GM12878 (cell line): ENCODE data around the gene BUD23. TPM values are rescaled to one million over a fixed set of nuclear protein-coding genes. Genes with fewer than 3 reads are reported as not detected.

Experiments
- ATAC-seq: fragments of 200-7000 bp; cut with Tn5 transposase; 3 replicates; pipeline ENCODE4 v1.9.1; 2020; ENCODE audit warnings: mild to moderate bottlenecking, moderate library complexity
- BruUV-seq: library from RNA; stranded (reverse); fragments of 400-500 nt; replicated peaks from 2 replicates; lab custom pipeline; 2021; lab: Mats Ljungman, UMichigan
- CTCF ChIA-PET: fragments of 300-600 bp; sonication (Branson Sonifier 250); formaldehyde crosslinking; extraction: SDS; loops from one replicate; lab custom pipeline; 2021; ENCODE audit warnings: inconsistent platforms; lab: Yijun Ruan, JAX
- POLR2A ChIA-PET: fragments of 350-600 bp; formaldehyde crosslinking; extraction: SDS; loops from one replicate; lab custom pipeline; 2021; ENCODE audit warnings: inconsistent platforms; lab: Charles Lee
- RAD21 ChIA-PET: fragments of 300-600 bp; sonication (Branson Sonifier 250); formaldehyde crosslinking; loops from one replicate; lab custom pipeline; 2023; ENCODE audit warnings: antibody characterized with exemption; ENCODE audit not compliant: unreplicated experiment; lab: Charles Lee
- SMC1A ChIA-PET: fragments of 300-600 bp; sonication (Branson Sonifier 250); formaldehyde crosslinking; loops from one replicate; lab custom pipeline; 2023; ENCODE audit not compliant: unreplicated experiment, uncharacterized antibody; lab: Charles Lee
- DNase-seq: peaks from one replicate; pipeline ENCODE4 v3.0.0-alpha.2; 2011; ENCODE audit warnings: low read depth, low spot score
- FAIRE-seq: peaks from 3 replicates; lab custom pipeline; 2011; peaks lifted over from hg19 to GRCh38; lab: Jason Lieb, UNC
- H2AFZ ChIP-seq: 2 replicates; pipeline ENCODE4 v1.6.0; 2011; ENCODE audit warnings: low read depth, low read length, control low read depth; ENCODE audit not compliant: control insufficient read depth
- H3K27ac ChIP-seq: 2 replicates; pipeline ENCODE4 v1.5.1; 2011; ENCODE audit warnings: control low read depth; ENCODE audit not compliant: control insufficient read depth, insufficient read depth
- H3K27me3 ChIP-seq, 2 experiments: replicated peaks in 1 of 2; 2 replicates each; pipeline versions ENCODE4 v1.6.0 to v1.6.1; 2011; ENCODE audit warnings: low read length in 1 of 2; ENCODE audit not compliant: control insufficient read depth in 2 of 2, insufficient read depth in 2 of 2
- H3K36me3 ChIP-seq, 2 experiments: 2 replicates each; pipeline ENCODE4 v1.5.1; 2011; ENCODE audit warnings: low read length in 1 of 2; ENCODE audit not compliant: control insufficient read depth in 2 of 2, insufficient read depth in 2 of 2
- H3K4me1 ChIP-seq: 2 replicates; pipeline ENCODE4 v1.6.1; 2011; ENCODE audit warnings: mild to moderate bottlenecking, low read length, moderate library complexity, mixed read lengths; ENCODE audit not compliant: control insufficient read depth, insufficient read depth
- H3K4me2 ChIP-seq: 2 replicates; pipeline ENCODE4 v1.6.0; 2011; ENCODE audit warnings: control low read depth; ENCODE audit not compliant: control insufficient read depth, insufficient read depth
- H3K4me3 ChIP-seq: fragments of 200-600 bp; sonication (generic); 2 replicates; pipeline ENCODE4 v1.5.1; 2016
- H3K79me2 ChIP-seq: 2 replicates; pipeline ENCODE4 v1.6.0; 2011; ENCODE audit warnings: low read length; ENCODE audit not compliant: control insufficient read depth, insufficient read depth
- H3K9ac ChIP-seq: 2 replicates; pipeline ENCODE4 v1.8.0; 2011; ENCODE audit warnings: low read length, control low read depth, mixed read lengths; ENCODE audit not compliant: control insufficient read depth, insufficient read depth
- H3K9me3 ChIP-seq: replicated peaks from 3 replicates; pipeline ENCODE4 v1.5.1; 2011; ENCODE audit warnings: mild to moderate bottlenecking, low read length; ENCODE audit not compliant: control insufficient read depth, insufficient read depth
- H4K20me1 ChIP-seq: 2 replicates; pipeline ENCODE4 v1.6.0; 2011; ENCODE audit not compliant: control insufficient read depth, insufficient read depth
- BCLAF1 ChIP-seq: fragments of 450-650 bp; IDR thresholded peaks from 2 replicates; pipeline ENCODE4 v1.6.1; 2017; ENCODE audit warnings: antibody characterized with exemption, mild to moderate bottlenecking, moderate library complexity
- BMI1 ChIP-seq: fragments of 450-650 bp; IDR thresholded peaks from 2 replicates; pipeline ENCODE4 v1.6.1; 2016; ENCODE audit warnings: mild to moderate bottlenecking, moderate library complexity, borderline replicate concordance
- DPF2 ChIP-seq: fragments of 450-650 bp; IDR thresholded peaks from 2 replicates; pipeline ENCODE4 v1.6.1; 2017; ENCODE audit warnings: mild to moderate bottlenecking
- E4F1 ChIP-seq: fragments of 450-650 bp; IDR thresholded peaks from 2 replicates; pipeline ENCODE4 v1.6.1; 2018; ENCODE audit warnings: borderline replicate concordance, mild to moderate bottlenecking; ENCODE audit not compliant: partially characterized antibody
- MEF2B ChIP-seq: fragments of 450-650 bp; IDR thresholded peaks from 2 replicates; pipeline ENCODE4 v1.6.1; 2018; ENCODE audit warnings: mild to moderate bottlenecking, moderate library complexity; ENCODE audit not compliant: partially characterized antibody, poor library complexity, severe bottlenecking
- MYC ChIP-seq: IDR thresholded peaks from 2 replicates; pipeline ENCODE4 v1.6.1; 2011; ENCODE audit warnings: mild to moderate bottlenecking, low read length, moderate library complexity, inconsistent platforms; ENCODE audit not compliant: insufficient read depth, insufficient replicate concordance, insufficient read length, severe bottlenecking
- NR2C2 ChIP-seq: IDR thresholded peaks from 2 replicates; pipeline ENCODE4 v1.6.1; 2011; ENCODE audit warnings: borderline replicate concordance, low read depth; ENCODE audit not compliant: control insufficient read depth, insufficient read length
- NR2F1 ChIP-seq: fragments of 450-650 bp; conservative IDR thresholded peaks from 2 replicates; pipeline ENCODE4 v1.6.1; 2017; ENCODE audit warnings: mild to moderate bottlenecking
- PML ChIP-seq: IDR thresholded peaks from 2 replicates; pipeline ENCODE4 v1.6.1; 2012; ENCODE audit warnings: low read length, inconsistent platforms
- RAD51 ChIP-seq: fragments of 450-650 bp; IDR thresholded peaks from 2 replicates; pipeline ENCODE4 v1.6.1; 2016; ENCODE audit warnings: moderate library complexity, mild to moderate bottlenecking, inconsistent platforms
- RUNX3 ChIP-seq: IDR thresholded peaks from 2 replicates; pipeline ENCODE4 v1.6.1; 2012; ENCODE audit warnings: low read length, inconsistent platforms
- SPI1 ChIP-seq: IDR thresholded peaks from 2 replicates; pipeline ENCODE4 v1.6.1; 2011; ENCODE audit warnings: low read depth, mild to moderate bottlenecking, low read length, moderate library complexity, borderline replicate concordance; ENCODE audit not compliant: insufficient read depth
- USF1 ChIP-seq: IDR thresholded peaks from 2 replicates; pipeline ENCODE4 v1.6.1; 2011; ENCODE audit warnings: borderline replicate concordance, low read depth, mild to moderate bottlenecking, moderate library complexity, mixed read lengths, low read length; ENCODE audit not compliant: insufficient read depth; ENCODE audit errors: extremely low read length
- ZNF384 ChIP-seq: IDR thresholded peaks from 2 replicates; pipeline ENCODE4 v1.6.1; 2012; ENCODE audit warnings: low read depth, mild to moderate bottlenecking, low read length, improper control_type of control experiment, borderline replicate concordance
- ZNF622 ChIP-seq: fragments of 450-650 bp; IDR thresholded peaks from 2 replicates; pipeline ENCODE4 v1.6.1; 2017; ENCODE audit warnings: mild to moderate bottlenecking, inconsistent platforms
- ZZZ3 ChIP-seq: IDR thresholded peaks from 2 replicates; pipeline ENCODE4 v1.6.1; 2011; ENCODE audit warnings: low read depth; ENCODE audit not compliant: control insufficient read depth, insufficient read length
- WGBS: methylation state at CpG from one replicate; pipeline ENCODE4 v1.1.6; 2016; ENCODE audit warnings: low lambda C conversion rate; ENCODE audit not compliant: insufficient replicate concordance, insufficient coverage; ENCODE audit errors: missing lambda C conversion rate; 5-methylcytosine and 5-hydroxymethylcytosine counted together
- in situ Hi-C: fragments of 300-500 bp; cut with MboI; formaldehyde crosslinking; loops from 9 replicates; pipeline ENCODE4 v1.14.3; 2018; ENCODE audit warnings: mixed read lengths
- intact Hi-C: fragments of 100-400 bp; cut with micrococcal nuclease; formaldehyde crosslinking; loops from one replicate; pipeline ENCODE4 v1.14.2; 2022; ENCODE audit not compliant: unreplicated experiment
- polyA plus RNA-seq, 11 experiments: library from polyadenylated mRNA; depleted of rRNA in 4 of 11; unstranded in 6 of 11; stranded (reverse) in 5 of 11; fragments of >200 nt; fragmentation: Nextera tagmentation in 4 of 11; fragmentation: Illumina TruSeq in 1 of 11; extraction: Ambion mirVana in 4 of 11; extraction: Trizol in 1 of 11; gene quantifications; 1 replicate in 1 of 11; 2 replicates in 10 of 11; pipeline versions ENCODE4 v1.2.1 to v1.2.3, GENCODE V29; 2011 to 2016; ENCODE audit warnings: inconsistent platforms in 2 of 11, missing spikeins in 2 of 11, low read depth in 1 of 11
- total RNA-seq, 4 experiments: library from RNA; depleted of rRNA in 3 of 4; stranded (reverse); fragments of >200 nt in 3 of 4; fragmentation: Illumina TruSeq in 1 of 4; extraction: Trizol in 1 of 4; gene quantifications; 2 replicates each; pipeline versions ENCODE4 v1.2.1 to v1.2.3, GENCODE V29; 2013 to 2021

Gene BUD23
- total and polyA plus RNA-seq, 10 of the 15 experiments (the other 5 are each of a cell fraction or from before 2014, with no cell fraction given): 36.4 to 138 (median 99.5) TPM

- BruUV-seq: no TSS peak
- RAD21 ChIA-PET: no interaction called here
These were observed 16.1 kb downstream of the BUD23 start for GRCh38 chr7:73699370-73700068.

More at GRCh38 chr7:73699370-73700068, 16.1 kb downstream of the BUD23 start:
- DNase-seq: no peak
- SMC1A ChIA-PET: interaction anchor here (0.9 kb wide), 1 partner anchor 12 kb away, joined by 3 read pairs; no protein-coding TSS in a partner anchor
- Histone ChIP-seq H3K4me2 (no peak overlapping the region), H3K79me2 (no peaks in the 10 kb centered on the region)
- WGBS: 84% methylated on average over 13 of the region's 15 CpGs
- CTCF ChIA-PET: interaction anchor here (0.9 kb wide), 1 partner anchor 18 kb away, joined by 3 read pairs; no protein-coding TSS in a partner anchor
- no peak for TF ChIP-seq NR2C2
- no peak for TF ChIP-seq ZNF384
- TF ChIP-seq NR2F1: no peak
- no peak for TF ChIP-seq SPI1
- no peak for TF ChIP-seq RAD51
- TF ChIP-seq RUNX3: no peak
- no peak for TF ChIP-seq ZZZ3
- no peak for TF ChIP-seq USF1
- TF ChIP-seq PML: no peak
- no peak for TF ChIP-seq E4F1
- TF ChIP-seq BMI1: no peak
- no peak for TF ChIP-seq ZNF622
- no peak for TF ChIP-seq MEF2B
- TF ChIP-seq DPF2: no peak
- no peak for TF ChIP-seq MYC
- TF ChIP-seq BCLAF1: no peak
- TF ChIP-seq, all 136 proteins: peak for 0
- ATAC-seq (peak; percentile 6; the same call in 2 of the 3 replicates), FAIRE-seq (no peak)
- Histone ChIP-seq H3K27me3 (no peaks in the 10 kb centered on the region), H3K4me1 (no peaks in the 10 kb centered on the region), H2AFZ (no peak overlapping the region), H3K36me3 (peaks cover 8 to 26% of the 10 kb centered on the region in 2 experiments), H3K9ac (no peak overlapping the region), H4K20me1 (no peaks in the 10 kb centered on the region), H3K9me3 (no peaks in the 10 kb centered on the region), H3K4me3 (no peak overlapping the region), H3K27ac (no peak overlapping the region)
- POLR2A ChIA-PET: no interaction called here
- intact Hi-C loops (no loop called here), in situ Hi-C loops (no loop called here)
